GM23248 (cell line): ENCODE data around the gene AGR2.

Experiments
- EZH2 ChIP-seq: fragments of 200-600 bp; sonication (generic); IDR thresholded peaks from 2 replicates; pipeline ENCODE4 v1.6.1; 2018; ENCODE audit warnings: antibody characterized with exemption, mild to moderate bottlenecking; ENCODE audit not compliant: insufficient read depth, poor library complexity, severe bottlenecking
- EZH2phosphoT487 ChIP-seq: fragments of 200-600 bp; sonication (generic); IDR thresholded peaks from 2 replicates; pipeline ENCODE4 v1.6.1; 2018; ENCODE audit warnings: antibody characterized with exemption, moderate library complexity, mild to moderate bottlenecking, low read depth; ENCODE audit not compliant: insufficient read depth

DNA sequence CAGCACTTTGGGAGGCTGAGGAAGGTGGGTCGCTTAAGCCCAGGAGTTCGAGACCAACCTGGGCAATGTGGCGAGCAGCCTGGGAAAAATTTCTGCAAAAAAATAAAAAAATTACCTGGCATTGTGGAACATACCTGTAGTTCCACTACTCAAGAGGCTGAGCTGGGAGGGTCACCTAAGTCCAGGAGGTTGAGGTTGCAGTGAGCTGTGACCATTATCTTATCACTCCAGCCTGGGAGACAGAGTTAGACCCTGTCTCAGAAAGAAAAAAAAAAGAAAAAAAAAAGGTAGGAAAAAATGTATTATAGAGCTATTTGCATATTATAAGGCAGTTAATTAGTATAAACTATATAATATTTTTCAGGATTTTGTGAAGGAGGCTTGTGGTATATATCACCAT lies 62.3 kb downstream of the AGR2 start:
- TF ChIP-seq EZH2 (no peak), EZH2phosphoT487 (no peak)
